HCT116 (cell line): ENCODE data around the gene IGDCC3. TPM values are rescaled to one million over a fixed set of nuclear protein-coding genes. Genes with fewer than 3 reads are reported as not detected.

Experiments
- ATAC-seq: fragments of 200-7000 bp; cut with Tn5 transposase; 2 replicates; pipeline ENCODE4 v1.9.1; 2020; ENCODE audit warnings: mild to moderate bottlenecking, moderate library complexity
- BruUV-seq: library from RNA; stranded (reverse); fragments of 400-500 nt; replicated peaks from 2 replicates; lab custom pipeline; 2021; lab: Mats Ljungman, UMichigan
- CTCF ChIA-PET: fragments of 300-600 bp; sonication (Branson Sonifier 250); formaldehyde crosslinking; loops from one replicate; lab custom pipeline; 2021; ENCODE audit warnings: antibody characterized with exemption; lab: Charles Lee
- POLR2A ChIA-PET: fragments of 300-600, 350-600 bp; sonication (Branson Sonifier 250); formaldehyde crosslinking; loops from one replicate; lab custom pipeline; 2021; ENCODE audit warnings: antibody characterized with exemption; lab: Charles Lee
- RAD21 ChIA-PET, 2 experiments: fragments of 300-600 bp; sonication (Branson Sonifier 250); formaldehyde crosslinking; loops; one replicate each; lab custom pipeline; 2023; ENCODE audit warnings: low total read pairs in 2 of 2; ENCODE audit not compliant: uncharacterized antibody in 2 of 2, unreplicated experiment in 2 of 2, low non-redundant PET in 1 of 2; lab: Charles Lee
- DNase-seq: peaks from one replicate; pipeline ENCODE4 v3.0.0-alpha.2; 2010; ENCODE audit warnings: low read depth, low spot score
- H2AFZ ChIP-seq: fragments of 200-600 bp; shearing (Covaris generic), sonication (generic); 2 replicates; pipeline ENCODE4 v1.6.1; 2017; ENCODE audit warnings: low read depth, mixed run types, mixed read lengths, antibody characterized with exemption, low read length; ENCODE audit not compliant: poor library complexity, severe bottlenecking
- H3K27ac ChIP-seq: 2 replicates; pipeline ENCODE4 v1.5.1; 2012; ENCODE audit warnings: low read depth, low read length
- H3K27me3 ChIP-seq: fragments of 200-600 bp; sonication (generic); 2 replicates; pipeline ENCODE4 v1.6.1; 2016; ENCODE audit warnings: mixed run types, low read length, mixed read lengths; ENCODE audit not compliant: insufficient read depth
- H3K36me3 ChIP-seq, 2 experiments: fragments of 200-500 bp in 1 of 2; fragments of 200-600 bp in 1 of 2; sonication (Bioruptor generic) in 1 of 2; sonication (generic) in 1 of 2; 2 replicates each; pipeline versions ENCODE4 v1.5.1 to v1.6.1; 2014 to 2016; ENCODE audit warnings: low read length in 2 of 2, inconsistent platforms in 1 of 2, mixed read lengths in 1 of 2, mixed run types in 1 of 2; ENCODE audit not compliant: insufficient read depth in 2 of 2, control insufficient read depth in 1 of 2
- H3K4me1 ChIP-seq, 2 experiments: fragments of 200-600 bp in 1 of 2; sonication (generic) in 1 of 2; 2 replicates each; pipeline versions ENCODE4 v1.5.1 to v1.6.1; 2012 to 2017; ENCODE audit warnings: low read length in 2 of 2, inconsistent platforms in 1 of 2, mild to moderate bottlenecking in 1 of 2, mixed read lengths in 1 of 2, mixed run types in 1 of 2, moderate library complexity in 1 of 2; ENCODE audit not compliant: insufficient read depth in 2 of 2, control insufficient read depth in 1 of 2
- H3K4me2 ChIP-seq: fragments of 200-600 bp; sonication (generic); 2 replicates; pipeline ENCODE4 v1.6.1; 2017; ENCODE audit warnings: mixed run types, low read length, mixed read lengths
- H3K4me3 ChIP-seq, 2 experiments: fragments of 200-600 bp in 1 of 2; sonication (generic) in 1 of 2; replicated peaks in 1 of 2; 2 replicates each; pipeline ENCODE4 v1.5.1; 2011 to 2016; ENCODE audit warnings: low read length in 2 of 2, control low read depth in 1 of 2, low read depth in 1 of 2, mild to moderate bottlenecking in 1 of 2, mixed read lengths in 1 of 2, mixed run types in 1 of 2
- H3K79me2 ChIP-seq: fragments of 200-600 bp; sonication (generic); 2 replicates; pipeline ENCODE4 v1.6.1; 2017; ENCODE audit warnings: mild to moderate bottlenecking, mixed run types, low read length, moderate library complexity, mixed read lengths; ENCODE audit not compliant: insufficient read depth
- H3K9ac ChIP-seq: fragments of 200-600 bp; sonication (generic); 2 replicates; pipeline ENCODE4 v1.6.1; 2016; ENCODE audit warnings: low read length, mixed read lengths
- H3K9me2 ChIP-seq: fragments of 200-600 bp; sonication (generic), shearing (Covaris generic); 2 replicates; pipeline ENCODE4 v1.6.1; 2017; ENCODE audit warnings: mixed run types, mild to moderate bottlenecking, moderate library complexity; ENCODE audit not compliant: insufficient read depth
- H3K9me3 ChIP-seq, 2 experiments: fragments of 200-500 bp in 1 of 2; fragments of 200-600 bp in 1 of 2; sonication (Bioruptor generic) in 1 of 2; sonication (generic) in 1 of 2; 2 replicates each; pipeline ENCODE4 v1.6.1; 2014 to 2017; ENCODE audit warnings: low read length in 2 of 2, mixed read lengths in 2 of 2, inconsistent platforms in 1 of 2, low read depth in 1 of 2, mild to moderate bottlenecking in 1 of 2, mixed run types in 1 of 2, moderate library complexity in 1 of 2; ENCODE audit not compliant: control insufficient read depth in 1 of 2, insufficient read depth in 1 of 2
- H4K20me1 ChIP-seq: fragments of 200-600 bp; sonication (generic), shearing (Covaris generic); 2 replicates; pipeline ENCODE4 v1.6.1; 2017; ENCODE audit warnings: mixed run types, mild to moderate bottlenecking, moderate library complexity; ENCODE audit not compliant: insufficient read depth
- CEBPB ChIP-seq: IDR thresholded peaks from 2 replicates; pipeline ENCODE4 v1.6.1; 2012; ENCODE audit warnings: low read depth
- EZH2 ChIP-seq: fragments of 200-600 bp; sonication (generic); IDR thresholded peaks from 2 replicates; pipeline ENCODE4 v1.6.1; 2017; ENCODE audit warnings: antibody characterized with exemption, mixed run types
- FOSL1 ChIP-seq: IDR thresholded peaks from 2 replicates; pipeline ENCODE4 v1.6.1; 2012; ENCODE audit warnings: low read depth
- POLR2AphosphoS5 ChIP-seq: IDR thresholded peaks from 2 replicates; pipeline ENCODE4 v1.6.1; 2011; ENCODE audit warnings: mild to moderate bottlenecking, low read depth, low read length, moderate library complexity
- RAD21 ChIP-seq: IDR thresholded peaks from 2 replicates; pipeline ENCODE4 v1.6.1; 2012; ENCODE audit warnings: low read depth, mild to moderate bottlenecking
- SIN3A ChIP-seq: IDR thresholded peaks from 2 replicates; pipeline ENCODE4 v1.6.1; 2012; ENCODE audit warnings: low read depth
- TCF7L2 ChIP-seq: IDR thresholded peaks from 2 replicates; pipeline ENCODE4 v1.7.0; 2011; ENCODE audit warnings: borderline replicate concordance, inconsistent platforms; ENCODE audit not compliant: insufficient read depth, insufficient read length; ENCODE audit errors: extremely low read depth
- intact Hi-C: fragments of 100-400 bp; cut with micrococcal nuclease; formaldehyde crosslinking; loops from 2 replicates; pipeline ENCODE4 v1.10.0; 2022
- total RNA-seq: library from RNA; stranded (reverse); gene quantifications from one replicate; pipeline ENCODE4 v1.2.1, GENCODE V29; 2021; ENCODE audit not compliant: unreplicated experiment
- TF ChIP-seq, protein P1 (sequence below): IDR thresholded peaks from 2 replicates; pipeline ENCODE4 v1.6.1; 2012
- TF ChIP-seq, protein P2 (sequence below), 3 experiments: fragments of 200-600 bp in 1 of 3; sonication (generic) in 1 of 3; IDR thresholded peaks in 2 of 3; conservative IDR thresholded peaks in 1 of 3; 2 replicates each; pipeline ENCODE4 v1.5.1; 2012 to 2017; ENCODE audit warnings: low read depth in 2 of 3, low read length in 2 of 3, antibody characterized with exemption in 1 of 3, borderline replicate concordance in 1 of 3, control low read depth in 1 of 3, mild to moderate bottlenecking in 1 of 3, mixed read lengths in 1 of 3, mixed run types in 1 of 3, moderate library complexity in 1 of 3; ENCODE audit not compliant: insufficient read depth in 1 of 3
- TF ChIP-seq, protein P3 (sequence below): IDR thresholded peaks from 2 replicates; pipeline ENCODE4 v1.6.1; 2012
- TF ChIP-seq, protein P4 (sequence below): IDR thresholded peaks from 2 replicates; pipeline ENCODE4 v1.6.1; 2011; ENCODE audit warnings: mild to moderate bottlenecking, low read length, moderate library complexity; ENCODE audit not compliant: insufficient replicate concordance; ENCODE audit errors: extremely low read depth

The IGDCC3 gene
- total RNA-seq, 1 experiment from 2014 or later = 0.44 TPM

DNA sequence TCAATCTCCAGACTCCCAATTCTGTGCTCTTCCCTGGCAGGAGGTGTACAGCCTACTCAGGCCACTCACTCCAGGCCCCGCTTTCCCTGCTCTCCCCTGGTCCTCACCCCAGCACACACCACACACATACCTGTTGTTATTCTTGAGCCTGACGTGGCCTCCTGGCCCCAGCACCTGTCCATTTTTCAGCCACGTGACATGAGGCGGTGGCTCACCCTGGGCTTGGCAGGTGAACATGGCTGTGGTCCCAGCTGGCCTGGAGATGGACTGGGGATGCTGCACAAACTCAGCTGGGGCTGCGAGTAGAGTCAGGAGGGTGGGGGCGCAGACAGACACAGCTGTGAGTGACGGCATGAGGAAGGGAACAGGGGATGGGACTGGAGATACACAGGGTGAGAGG, 46.0 kb downstream of the IGDCC3 start:
- H3K9me2 ChIP-seq = no peaks in the 10 kb centered on the region
- ATAC-seq (no peak), DNase-seq (no peak)
- no peaks in the 10 kb centered on the region; the same call in 1 of the 2 replicates for H3K27me3 ChIP-seq
- no peaks in the 10 kb centered on the region for H3K9me3 ChIP-seq
- BruUV-seq = no TSS peak
- H3K36me3 ChIP-seq = no peaks in the 10 kb centered on the region
- H3K4me3 ChIP-seq = no peak overlapping the region
- ChIA-PET RAD21 (no interaction called here), POLR2A (no interaction called here), CTCF (no interaction called here)
- intact Hi-C loops = no loop called here
- H3K4me2 ChIP-seq = no peak overlapping the region
- no peaks in the 10 kb centered on the region for H3K79me2 ChIP-seq
- no peak overlapping the region for H3K9ac ChIP-seq
- TF ChIP-seq EZH2 = no peak
- TF ChIP-seq, protein P1, sequence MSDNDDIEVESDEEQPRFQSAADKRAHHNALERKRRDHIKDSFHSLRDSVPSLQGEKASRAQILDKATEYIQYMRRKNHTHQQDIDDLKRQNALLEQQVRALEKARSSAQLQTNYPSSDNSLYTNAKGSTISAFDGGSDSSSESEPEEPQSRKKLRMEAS = no peak
- no peak for TF ChIP-seq TCF7L2
- TF ChIP-seq, protein P2, sequence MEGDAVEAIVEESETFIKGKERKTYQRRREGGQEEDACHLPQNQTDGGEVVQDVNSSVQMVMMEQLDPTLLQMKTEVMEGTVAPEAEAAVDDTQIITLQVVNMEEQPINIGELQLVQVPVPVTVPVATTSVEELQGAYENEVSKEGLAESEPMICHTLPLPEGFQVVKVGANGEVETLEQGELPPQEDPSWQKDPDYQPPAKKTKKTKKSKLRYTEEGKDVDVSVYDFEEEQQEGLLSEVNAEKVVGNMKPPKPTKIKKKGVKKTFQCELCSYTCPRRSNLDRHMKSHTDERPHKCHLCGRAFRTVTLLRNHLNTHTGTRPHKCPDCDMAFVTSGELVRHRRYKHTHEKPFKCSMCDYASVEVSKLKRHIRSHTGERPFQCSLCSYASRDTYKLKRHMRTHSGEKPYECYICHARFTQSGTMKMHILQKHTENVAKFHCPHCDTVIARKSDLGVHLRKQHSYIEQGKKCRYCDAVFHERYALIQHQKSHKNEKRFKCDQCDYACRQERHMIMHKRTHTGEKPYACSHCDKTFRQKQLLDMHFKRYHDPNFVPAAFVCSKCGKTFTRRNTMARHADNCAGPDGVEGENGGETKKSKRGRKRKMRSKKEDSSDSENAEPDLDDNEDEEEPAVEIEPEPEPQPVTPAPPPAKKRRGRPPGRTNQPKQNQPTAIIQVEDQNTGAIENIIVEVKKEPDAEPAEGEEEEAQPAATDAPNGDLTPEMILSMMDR (IDR thresholded peaks at IDR 0.05 in 2 of 3, conservative IDR thresholded peaks at IDR 0.05 in 1 of 3; ENCODE audit: borderline replicate concordance in 1 of 3, insufficient read depth in 1 of 3, low read depth in 2 of 3, low read length in 2 of 3) = no peak
- no peak for TF ChIP-seq FOSL1
- TF ChIP-seq SIN3A = no peak
- no peak for TF ChIP-seq RAD21
- TF ChIP-seq, protein P3, sequence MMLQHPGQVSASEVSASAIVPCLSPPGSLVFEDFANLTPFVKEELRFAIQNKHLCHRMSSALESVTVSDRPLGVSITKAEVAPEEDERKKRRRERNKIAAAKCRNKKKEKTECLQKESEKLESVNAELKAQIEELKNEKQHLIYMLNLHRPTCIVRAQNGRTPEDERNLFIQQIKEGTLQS = no peak
- TF ChIP-seq CEBPB = no peak
- TF ChIP-seq, protein P4, sequence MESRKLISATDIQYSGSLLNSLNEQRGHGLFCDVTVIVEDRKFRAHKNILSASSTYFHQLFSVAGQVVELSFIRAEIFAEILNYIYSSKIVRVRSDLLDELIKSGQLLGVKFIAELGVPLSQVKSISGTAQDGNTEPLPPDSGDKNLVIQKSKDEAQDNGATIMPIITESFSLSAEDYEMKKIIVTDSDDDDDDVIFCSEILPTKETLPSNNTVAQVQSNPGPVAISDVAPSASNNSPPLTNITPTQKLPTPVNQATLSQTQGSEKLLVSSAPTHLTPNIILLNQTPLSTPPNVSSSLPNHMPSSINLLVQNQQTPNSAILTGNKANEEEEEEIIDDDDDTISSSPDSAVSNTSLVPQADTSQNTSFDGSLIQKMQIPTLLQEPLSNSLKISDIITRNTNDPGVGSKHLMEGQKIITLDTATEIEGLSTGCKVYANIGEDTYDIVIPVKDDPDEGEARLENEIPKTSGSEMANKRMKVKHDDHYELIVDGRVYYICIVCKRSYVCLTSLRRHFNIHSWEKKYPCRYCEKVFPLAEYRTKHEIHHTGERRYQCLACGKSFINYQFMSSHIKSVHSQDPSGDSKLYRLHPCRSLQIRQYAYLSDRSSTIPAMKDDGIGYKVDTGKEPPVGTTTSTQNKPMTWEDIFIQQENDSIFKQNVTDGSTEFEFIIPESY = no peak
- no peak for TF ChIP-seq POLR2AphosphoS5
- no peak overlapping the region for H3K27ac ChIP-seq
- H2AFZ ChIP-seq = no peak overlapping the region
- H4K20me1 ChIP-seq = no peaks in the 10 kb centered on the region
- H3K4me1 ChIP-seq = no peaks in the 10 kb centered on the region
